ENCODE measurements around the gene CABLES1.

DNA sequence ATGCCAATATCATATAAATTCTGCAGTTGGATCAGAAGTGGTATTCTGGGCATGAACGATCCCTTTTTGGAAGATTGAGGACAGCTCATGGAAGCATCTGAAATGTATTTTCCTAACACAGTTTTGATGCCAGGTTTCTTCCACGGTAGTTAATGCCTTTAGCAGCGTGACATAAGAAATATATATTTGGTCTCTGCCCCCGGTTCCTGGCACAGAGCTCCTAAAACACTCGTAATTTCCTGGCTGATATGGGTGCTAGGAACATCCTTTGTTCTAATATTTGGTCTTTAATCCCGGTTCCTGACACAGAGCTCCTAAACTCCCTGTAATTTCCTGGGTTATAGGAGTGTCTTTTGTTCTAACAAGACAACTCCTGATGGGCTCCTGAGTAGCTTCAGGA lies 8.2 kb upstream of the CABLES1 start:
- no peak for TF ChIP-seq CTCF (tag by site-specific recombination; IDR thresholded peaks at IDR 0.05)
- no peak for TF ChIP-seq YY1 (tag by site-specific recombination; IDR thresholded peaks at IDR 0.05)
- TF ChIP-seq ZNF510 (tag by site-specific recombination; IDR thresholded peaks at IDR 0.05; ENCODE audit: insufficient replicate concordance) = no peak
- TF ChIP-seq ZNF311 (tag by site-specific recombination; IDR thresholded peaks at IDR 0.05; ENCODE audit: borderline replicate concordance) = no peak
- TF ChIP-seq PRDM1 (tag by site-specific recombination; IDR thresholded peaks at IDR 0.05) = no peak
- no peak for TF ChIP-seq ZNF140 (tag by site-specific recombination; IDR thresholded peaks at IDR 0.05)
- TF ChIP-seq, protein P1, sequence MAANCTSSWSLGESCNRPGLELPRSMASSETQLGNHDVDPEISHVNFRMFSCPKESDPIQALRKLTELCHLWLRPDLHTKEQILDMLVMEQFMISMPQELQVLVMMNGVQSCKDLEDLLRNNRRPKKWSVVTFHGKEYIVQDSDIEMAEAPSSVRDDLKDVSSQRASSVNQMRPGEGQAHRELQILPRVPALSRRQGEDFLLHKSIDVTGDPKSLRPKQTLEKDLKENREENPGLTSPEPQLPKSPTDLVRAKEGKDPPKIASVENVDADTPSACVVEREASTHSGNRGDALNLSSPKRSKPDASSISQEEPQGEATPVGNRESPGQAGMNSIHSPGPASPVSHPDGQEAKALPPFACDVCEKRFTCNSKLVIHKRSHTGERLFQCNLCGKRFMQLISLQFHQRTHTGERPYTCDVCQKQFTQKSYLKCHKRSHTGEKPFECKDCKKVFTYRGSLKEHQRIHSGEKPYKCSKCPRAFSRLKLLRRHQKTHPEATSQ (tag by site-specific recombination; IDR thresholded peaks at IDR 0.05) = no peak
- no peak for TF ChIP-seq ZNF2 (tag by site-specific recombination; IDR thresholded peaks at IDR 0.05)
- TF ChIP-seq ZBTB7A (tag by site-specific recombination; IDR thresholded peaks at IDR 0.05; ENCODE audit: low read depth) = no peak
